ENCODE data around the gene SCGB3A2.

GRCh38 chr5:147851578-147851977 lies 26.9 kb upstream of the SCGB3A2 start:
- TF ChIP-seq CTCF (IDR thresholded peaks at IDR 0.05; ENCODE audit: insufficient read depth, low read length) (no peak), POLR2AphosphoS5 (IDR thresholded peaks at IDR 0.05; ENCODE audit: low read depth) (no peak), GABPA (IDR thresholded peaks at IDR 0.05; ENCODE audit: low read depth) (no peak), REST (IDR thresholded peaks at IDR 0.05; ENCODE audit: insufficient replicate concordance, low read depth) (no peak), SPI1 (IDR thresholded peaks at IDR 0.05; ENCODE audit: borderline replicate concordance, low read depth) (no peak)

Measured in HL-60 (cell line).